ENCODE data around the gene SUSD6.
"Not testable (repeated sequence)": the region's sequence is repeated elsewhere in the genome, so short reads cannot be mapped to it uniquely, and the experiment has no call there.

SUSD6 gene

GRCh38 chr14:69711881-69712560, 100.6 kb downstream of the SUSD6 start:
- TF ChIP-seq TAF1 (IDR thresholded peaks at IDR 0.05; ENCODE audit: borderline replicate concordance, low read depth, low read length), result no peak
- TF ChIP-seq POLR2AphosphoS5 (IDR thresholded peaks at IDR 0.05; ENCODE audit: low read depth, low read length), result no peak
- TF ChIP-seq POLR2A (IDR thresholded peaks at IDR 0.05; ENCODE audit: low read depth, low read length), result peak; percentile 6; the same call in 1 of the 2 replicates
- peak; percentile 17 for FAIRE-seq
- no peak for DNase-seq (ENCODE audit: insufficient read length)

- DNase-seq (ENCODE audit: insufficient read length), result no peak
- no peak for TF ChIP-seq POLR2AphosphoS5 (IDR thresholded peaks at IDR 0.05; ENCODE audit: low read depth, low read length)
- no peak for TF ChIP-seq POLR2A (IDR thresholded peaks at IDR 0.05; ENCODE audit: low read depth, low read length)
- no peak for TF ChIP-seq TAF1 (IDR thresholded peaks at IDR 0.05; ENCODE audit: borderline replicate concordance, low read depth, low read length)
- FAIRE-seq, result no peak
Observed at GRCh38 chr14:69712599-69713088, 101.2 kb downstream of the SUSD6 start.

- no peak for DNase-seq (ENCODE audit: insufficient read length)
- FAIRE-seq, result no peak
- TF ChIP-seq POLR2AphosphoS5 (IDR thresholded peaks at IDR 0.05; ENCODE audit: low read depth, low read length) (0 out of 2 replicates have a peak, but pooled peaks have one; percentile 23), TAF1 (IDR thresholded peaks at IDR 0.05; ENCODE audit: borderline replicate concordance, low read depth, low read length) (no peak)
Observed at GRCh38 chr14:69713209-69713781, 101.9 kb downstream of the SUSD6 start.

GRCh38 chr14:69713993-69714679, 102.7 kb downstream of the SUSD6 start:
- no peak for DNase-seq (ENCODE audit: insufficient read length)
- TF ChIP-seq POLR2AphosphoS5 (IDR thresholded peaks at IDR 0.05; ENCODE audit: low read depth, low read length), result no peak
- TF ChIP-seq POLR2A (IDR thresholded peaks at IDR 0.05; ENCODE audit: low read depth, low read length), result no peak
- TF ChIP-seq TAF1 (IDR thresholded peaks at IDR 0.05; ENCODE audit: borderline replicate concordance, low read depth, low read length), result no peak
- FAIRE-seq, result no peak

GRCh38 chr14:69715725-69716477, 104.5 kb downstream of the SUSD6 start:
- TF ChIP-seq POLR2AphosphoS5 (IDR thresholded peaks at IDR 0.05; ENCODE audit: low read depth, low read length) (no peak), POLR2A (IDR thresholded peaks at IDR 0.05; ENCODE audit: low read depth, low read length) (no peak; the same call in 1 of the 2 replicates), TAF1 (IDR thresholded peaks at IDR 0.05; ENCODE audit: borderline replicate concordance, low read depth, low read length) (no peak)
- DNase-seq (ENCODE audit: insufficient read length) (no peak), FAIRE-seq (no peak)

GRCh38 chr14:69716478-69717187, 105.2 kb downstream of the SUSD6 start:
- no peak for DNase-seq (ENCODE audit: insufficient read length)
- TF ChIP-seq POLR2A (IDR thresholded peaks at IDR 0.05; ENCODE audit: low read depth, low read length), result no peak
- FAIRE-seq, result no peak

GRCh38 chr14:69718614-69719013, 107.2 kb downstream of the SUSD6 start:
- not testable (repeated sequence) for FAIRE-seq; DNase-seq (ENCODE audit: insufficient read length)

GRCh38 chr14:69719501-69719951, 108.1 kb downstream of the SUSD6 start:
- TF ChIP-seq POLR2A (IDR thresholded peaks at IDR 0.05; ENCODE audit: low read depth, low read length) (no peak), TAF1 (IDR thresholded peaks at IDR 0.05; ENCODE audit: borderline replicate concordance, low read depth, low read length) (no peak), POLR2AphosphoS5 (IDR thresholded peaks at IDR 0.05; ENCODE audit: low read depth, low read length) (no peak)
- FAIRE-seq, result peak; percentile 64
- no peak for DNase-seq (ENCODE audit: insufficient read length)

GRCh38 chr14:69720912-69721311, 109.5 kb downstream of the SUSD6 start:
- TF ChIP-seq POLR2AphosphoS5 (IDR thresholded peaks at IDR 0.05; ENCODE audit: low read depth, low read length), result no peak
- TF ChIP-seq TAF1 (IDR thresholded peaks at IDR 0.05; ENCODE audit: borderline replicate concordance, low read depth, low read length), result no peak
- no peak for TF ChIP-seq POLR2A (IDR thresholded peaks at IDR 0.05; ENCODE audit: low read depth, low read length)
- FAIRE-seq (no peak), DNase-seq (ENCODE audit: insufficient read length) (no peak)

GRCh38 chr14:69726761-69727511, 115.5 kb downstream of the SUSD6 start:
- DNase-seq (ENCODE audit: insufficient read length), result peak; percentile 79
- TF ChIP-seq TAF1 (IDR thresholded peaks at IDR 0.05; ENCODE audit: borderline replicate concordance, low read depth, low read length) (0 out of 2 replicates have a peak, but pooled peaks have one; percentile 27), POLR2A (IDR thresholded peaks at IDR 0.05; ENCODE audit: low read depth, low read length) (no peak)
- FAIRE-seq, result peak; percentile 96
